ENCODE data around the gene SUPV3L1. TPM values are rescaled to one million over a fixed set of nuclear protein-coding genes. Genes with fewer than 3 reads are reported as not detected.

SUPV3L1 gene
- polyA plus RNA-seq, 1 donor (not counting 4 experiments of a cell fraction or from before 2014, with no cell fraction given) = 34.1 TPM

- dilution Hi-C loops (cut with MboI; ENCODE audit: extremely low pct_ligation_motif_present, low sequenced_read_pairs) = no loop called here
- TF ChIP-seq EZH2 (IDR thresholded peaks at IDR 0.05; ENCODE audit: low read length) = no peak
- TF ChIP-seq, protein P1, sequence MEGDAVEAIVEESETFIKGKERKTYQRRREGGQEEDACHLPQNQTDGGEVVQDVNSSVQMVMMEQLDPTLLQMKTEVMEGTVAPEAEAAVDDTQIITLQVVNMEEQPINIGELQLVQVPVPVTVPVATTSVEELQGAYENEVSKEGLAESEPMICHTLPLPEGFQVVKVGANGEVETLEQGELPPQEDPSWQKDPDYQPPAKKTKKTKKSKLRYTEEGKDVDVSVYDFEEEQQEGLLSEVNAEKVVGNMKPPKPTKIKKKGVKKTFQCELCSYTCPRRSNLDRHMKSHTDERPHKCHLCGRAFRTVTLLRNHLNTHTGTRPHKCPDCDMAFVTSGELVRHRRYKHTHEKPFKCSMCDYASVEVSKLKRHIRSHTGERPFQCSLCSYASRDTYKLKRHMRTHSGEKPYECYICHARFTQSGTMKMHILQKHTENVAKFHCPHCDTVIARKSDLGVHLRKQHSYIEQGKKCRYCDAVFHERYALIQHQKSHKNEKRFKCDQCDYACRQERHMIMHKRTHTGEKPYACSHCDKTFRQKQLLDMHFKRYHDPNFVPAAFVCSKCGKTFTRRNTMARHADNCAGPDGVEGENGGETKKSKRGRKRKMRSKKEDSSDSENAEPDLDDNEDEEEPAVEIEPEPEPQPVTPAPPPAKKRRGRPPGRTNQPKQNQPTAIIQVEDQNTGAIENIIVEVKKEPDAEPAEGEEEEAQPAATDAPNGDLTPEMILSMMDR (optimal IDR thresholded peaks at IDR 0.05 in 1 of 3, IDR thresholded peaks at IDR 0.05 in 1 of 3, conservative IDR thresholded peaks at IDR 0.05 in 1 of 3; ENCODE audit: extremely low read depth in 1 of 3, insufficient read depth in 2 of 3, low read length in 3 of 3) = no peak
- H3K9me1 ChIP-seq (ENCODE audit: control insufficient read depth, extremely low read depth, insufficient read depth, low read length) = no peaks in the 10 kb centered on the region
- no peak for DNase-seq (ENCODE audit: low read depth, low spot score)
- no peaks in the 10 kb centered on the region for H3K27me3 ChIP-seq (ENCODE audit: control insufficient read depth, extremely low read depth, insufficient read depth, low read length)
- H3K9ac ChIP-seq (ENCODE audit: control insufficient read depth, extremely low read depth, insufficient read depth, low read length) = no peak overlapping the region
- H4K20me1 ChIP-seq (ENCODE audit: control insufficient read depth, extremely low read depth, insufficient read depth, low read length) = no peaks in the 10 kb centered on the region
- peaks cover 18% of the 10 kb centered on the region for H3K79me2 ChIP-seq (ENCODE audit: control insufficient read depth, insufficient read depth, low read length)
- H3K27ac ChIP-seq (ENCODE audit: control insufficient read depth, insufficient read depth, low read length) = no peak overlapping the region
- no peak overlapping the region for H2AFZ ChIP-seq (ENCODE audit: control insufficient read depth, low read length)
- no peaks in the 10 kb centered on the region for H3K9me3 ChIP-seq (ENCODE audit: control insufficient read depth, low read depth, low read length)
- H3K4me2 ChIP-seq (ENCODE audit: control insufficient read depth, extremely low read depth, insufficient read depth, low read depth, low read length) = no peak overlapping the region
- FAIRE-seq = no peak
- no peaks in the 10 kb centered on the region for H3K36me3 ChIP-seq (ENCODE audit: control insufficient read depth in 2 of 2, extremely low read depth in 1 of 2, insufficient read depth in 2 of 2, low read length in 2 of 2)
- H3K4me1 ChIP-seq (ENCODE audit: control insufficient read depth, extremely low read depth, insufficient read depth, low read length) = no peaks in the 10 kb centered on the region
- no peak overlapping the region for H3K4me3 ChIP-seq (ENCODE audit: control insufficient read depth in 2 of 3, extremely low read depth in 1 of 3, insufficient read depth in 2 of 3, low read depth in 1 of 3, low read length in 3 of 3)
These were observed 28.1 kb upstream of the SUPV3L1 start for GRCh38 chr10:69151984-69152383.

DNA sequence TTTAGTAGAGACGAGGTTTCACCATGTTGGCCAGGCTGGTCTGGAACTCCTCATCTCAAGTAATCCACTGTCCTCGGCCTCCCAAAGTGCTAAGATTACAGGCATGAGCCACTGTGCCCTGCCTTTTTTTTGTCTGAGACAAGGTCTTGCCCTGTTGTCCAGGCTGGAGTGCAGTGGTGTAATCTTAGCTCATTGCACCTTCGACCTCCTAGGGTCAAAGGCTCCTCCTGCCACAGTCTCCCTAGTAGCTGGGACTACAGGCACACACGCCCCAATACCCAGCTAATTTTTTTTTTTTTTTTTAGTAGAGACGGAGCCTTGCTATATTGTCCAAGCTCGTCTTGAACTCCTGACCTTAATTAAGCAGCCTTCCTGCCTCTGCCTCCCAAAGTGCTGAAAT is 26.8 kb upstream of the SUPV3L1 start:
- Histone ChIP-seq H3K36me3 (ENCODE audit: control insufficient read depth in 2 of 2, extremely low read depth in 1 of 2, insufficient read depth in 2 of 2, low read length in 2 of 2) (peaks cover 0 to 1% of the 10 kb centered on the region in 2 experiments), H3K79me2 (ENCODE audit: control insufficient read depth, insufficient read depth, low read length) (peaks cover 13% of the 10 kb centered on the region), H2AFZ (ENCODE audit: control insufficient read depth, low read length) (no peak overlapping the region), H4K20me1 (ENCODE audit: control insufficient read depth, extremely low read depth, insufficient read depth, low read length) (no peaks in the 10 kb centered on the region), H3K9me3 (ENCODE audit: control insufficient read depth, low read depth, low read length) (no peaks in the 10 kb centered on the region), H3K9me1 (ENCODE audit: control insufficient read depth, extremely low read depth, insufficient read depth, low read length) (no peaks in the 10 kb centered on the region), H3K4me1 (ENCODE audit: control insufficient read depth, extremely low read depth, insufficient read depth, low read length) (no peaks in the 10 kb centered on the region), H3K27me3 (ENCODE audit: control insufficient read depth, extremely low read depth, insufficient read depth, low read length) (no peaks in the 10 kb centered on the region), H3K4me3 (ENCODE audit: control insufficient read depth in 2 of 3, extremely low read depth in 1 of 3, insufficient read depth in 2 of 3, low read depth in 1 of 3, low read length in 3 of 3) (no peak overlapping the region), H3K9ac (ENCODE audit: control insufficient read depth, extremely low read depth, insufficient read depth, low read length) (no peak overlapping the region), H3K27ac (ENCODE audit: control insufficient read depth, insufficient read depth, low read length) (no peak overlapping the region), H3K4me2 (ENCODE audit: control insufficient read depth, extremely low read depth, insufficient read depth, low read depth, low read length) (no peak overlapping the region)
- DNase-seq (ENCODE audit: low read depth, low spot score) = no peak
- dilution Hi-C loops (cut with MboI; ENCODE audit: extremely low pct_ligation_motif_present, low sequenced_read_pairs) = no loop called here
- no peak for FAIRE-seq
- no peak for TF ChIP-seq EZH2 (IDR thresholded peaks at IDR 0.05; ENCODE audit: low read length)

DNA sequence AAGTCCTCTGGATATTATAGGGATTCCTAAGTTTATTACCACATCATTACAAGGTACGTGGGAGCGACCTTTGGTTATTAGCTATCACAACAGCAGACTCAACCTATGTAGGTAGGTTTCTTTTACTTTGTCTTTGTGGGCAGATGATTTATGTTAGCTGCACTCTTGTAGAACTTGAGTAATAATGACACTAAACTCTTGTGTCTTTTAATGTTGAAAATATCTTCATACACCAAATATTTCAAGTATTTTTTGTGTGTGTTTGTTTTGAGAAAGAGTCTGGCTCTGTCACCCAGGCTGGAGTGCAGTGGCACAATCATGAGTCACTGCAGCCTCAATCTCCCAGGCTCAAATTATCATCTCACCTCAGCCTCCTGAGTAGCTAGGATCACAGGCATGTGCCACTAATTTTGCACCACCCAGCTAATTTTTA is 19.2 kb upstream of the SUPV3L1 start:
- dilution Hi-C loops (cut with MboI; ENCODE audit: extremely low pct_ligation_motif_present, low sequenced_read_pairs) = no loop called here
- no peak overlapping the region for H3K9ac ChIP-seq (ENCODE audit: control insufficient read depth, extremely low read depth, insufficient read depth, low read length)
- no peaks in the 10 kb centered on the region for H3K9me3 ChIP-seq (ENCODE audit: control insufficient read depth, low read depth, low read length)
- H3K9me1 ChIP-seq (ENCODE audit: control insufficient read depth, extremely low read depth, insufficient read depth, low read length) = no peaks in the 10 kb centered on the region
- no peaks in the 10 kb centered on the region for H4K20me1 ChIP-seq (ENCODE audit: control insufficient read depth, extremely low read depth, insufficient read depth, low read length)
- TF ChIP-seq, protein P1 (optimal IDR thresholded peaks at IDR 0.05 in 1 of 3, IDR thresholded peaks at IDR 0.05 in 1 of 3, conservative IDR thresholded peaks at IDR 0.05 in 1 of 3; ENCODE audit: extremely low read depth in 1 of 3, insufficient read depth in 2 of 3, low read length in 3 of 3) = no peak
- TF ChIP-seq EZH2 (IDR thresholded peaks at IDR 0.05; ENCODE audit: low read length) = no peak
- peaks cover 6% of the 10 kb centered on the region in 2 experiments for H3K36me3 ChIP-seq (ENCODE audit: control insufficient read depth in 2 of 2, extremely low read depth in 1 of 2, insufficient read depth in 2 of 2, low read length in 2 of 2)
- H3K27me3 ChIP-seq (ENCODE audit: control insufficient read depth, extremely low read depth, insufficient read depth, low read length) = no peaks in the 10 kb centered on the region
- FAIRE-seq (no peak), DNase-seq (ENCODE audit: low read depth, low spot score) (no peak)
- no peak overlapping the region for H3K4me2 ChIP-seq (ENCODE audit: control insufficient read depth, extremely low read depth, insufficient read depth, low read depth, low read length)
- H3K79me2 ChIP-seq (ENCODE audit: control insufficient read depth, insufficient read depth, low read length) = no peaks in the 10 kb centered on the region
- no peak overlapping the region for H3K4me3 ChIP-seq (ENCODE audit: control insufficient read depth in 2 of 3, extremely low read depth in 1 of 3, insufficient read depth in 2 of 3, low read depth in 1 of 3, low read length in 3 of 3)
- no peaks in the 10 kb centered on the region for H3K4me1 ChIP-seq (ENCODE audit: control insufficient read depth, extremely low read depth, insufficient read depth, low read length)
- H3K27ac ChIP-seq (ENCODE audit: control insufficient read depth, insufficient read depth, low read length) = no peak overlapping the region
- no peak overlapping the region for H2AFZ ChIP-seq (ENCODE audit: control insufficient read depth, low read length)

Measured in keratinocyte (primary cell).